WTC11 (cell line): ENCODE measurements around the gene TBKBP1. TPM values are rescaled to one million over a fixed set of nuclear protein-coding genes. Genes with fewer than 3 reads are reported as not detected.

ENCODE experiments used
- ATAC-seq: fragments of 200-7000 bp; cut with Tn5 transposase; 2 replicates; pipeline ENCODE4 v1.10.0; 2021; ENCODE audit warnings: mild to moderate bottlenecking, moderate library complexity
- CTCF ChIA-PET: fragments of 300-600 bp; sonication (Branson Sonifier 250); formaldehyde crosslinking; loops from one replicate; lab custom pipeline; 2021; ENCODE audit warnings: antibody characterized with exemption; lab: Charles Lee
- POLR2A ChIA-PET: fragments of 350-600 bp; sonication (Branson Sonifier 250); formaldehyde crosslinking; loops from one replicate; lab custom pipeline; 2021; ENCODE audit warnings: antibody characterized with exemption; lab: Charles Lee
- DNase-seq: peaks from one replicate; pipeline ENCODE4 v3.0.0; 2021; ENCODE audit warnings: low spot score
- H3K27ac Mint-ChIP-seq: 2 replicates; pipeline ENCODE4 v1.8.0; 2021; ENCODE audit warnings: mixed read lengths
- H3K27me3 Mint-ChIP-seq: 2 replicates; pipeline ENCODE4 v1.8.0; 2021; ENCODE audit warnings: low read depth, mild to moderate bottlenecking, moderate library complexity, mixed read lengths
- H3K36me3 Mint-ChIP-seq: 2 replicates; pipeline ENCODE4 v1.8.0; 2021; ENCODE audit warnings: mixed read lengths
- H3K4me1 Mint-ChIP-seq: 2 replicates; pipeline ENCODE4 v1.8.0; 2022; ENCODE audit warnings: mixed read lengths
- H3K4me3 Mint-ChIP-seq: 2 replicates; pipeline ENCODE4 v1.8.0; 2021; ENCODE audit warnings: mild to moderate bottlenecking, moderate library complexity, mixed read lengths
- H3K9me3 Mint-ChIP-seq: 2 replicates; pipeline ENCODE4 v1.8.0; 2021; ENCODE audit warnings: mixed read lengths
- ARID4B ChIP-seq: sonication (generic); formaldehyde crosslinking; IDR thresholded peaks from 2 replicates; pipeline ENCODE4 v1.8.0; 2023; ENCODE audit warnings: missing genetic modification reagents, mild to moderate bottlenecking, borderline replicate concordance
- ELF4 ChIP-seq: sonication (generic); formaldehyde crosslinking; IDR thresholded peaks from 2 replicates; pipeline ENCODE4 v1.8.1; 2022; ENCODE audit warnings: low read depth, mild to moderate bottlenecking, moderate library complexity, missing genetic modification reagents
- GRHL2 ChIP-seq: fragments of 250-450 bp; sonication (Bioruptor Pico); IDR thresholded peaks from 2 replicates; pipeline ENCODE4 v1.8.0; 2022; ENCODE audit warnings: mild to moderate bottlenecking, moderate library complexity; ENCODE audit not compliant: insufficient replicate concordance, severe bottlenecking
- KAT7 ChIP-seq: sonication (generic); formaldehyde crosslinking; IDR thresholded peaks from 2 replicates; pipeline ENCODE4 v1.8.1; 2023; ENCODE audit warnings: missing genetic modification reagents, mild to moderate bottlenecking, borderline replicate concordance
- NFYB ChIP-seq: sonication (generic); formaldehyde crosslinking; conservative IDR thresholded peaks from 2 replicates; pipeline ENCODE4 v1.8.0; 2022; ENCODE audit warnings: low read depth, missing genetic modification reagents
- PREB ChIP-seq: sonication (generic); formaldehyde crosslinking; IDR thresholded peaks from 2 replicates; pipeline ENCODE4 v1.8.1; 2022; ENCODE audit warnings: mild to moderate bottlenecking, missing genetic modification reagents, moderate library complexity, borderline replicate concordance
- TP53 ChIP-seq: sonication (generic); formaldehyde crosslinking; IDR thresholded peaks from 2 replicates; pipeline ENCODE4 v1.8.1; 2023; ENCODE audit warnings: mild to moderate bottlenecking, missing genetic modification reagents
- USF1 ChIP-seq: sonication (generic); formaldehyde crosslinking; IDR thresholded peaks from 2 replicates; pipeline ENCODE4 v1.8.0; 2022; ENCODE audit warnings: mild to moderate bottlenecking, missing genetic modification reagents
- ZBTB21 ChIP-seq: sonication (generic); formaldehyde crosslinking; IDR thresholded peaks from 2 replicates; pipeline ENCODE4 v1.8.1; 2023; ENCODE audit warnings: mild to moderate bottlenecking, missing genetic modification reagents, borderline replicate concordance
- ZMAT4 ChIP-seq: fragments of 250-450 bp; sonication (Bioruptor Pico); IDR thresholded peaks from 2 replicates; pipeline ENCODE4 v1.9.0; 2021; ENCODE audit warnings: mild to moderate bottlenecking
- ZNF121 ChIP-seq: sonication (generic); formaldehyde crosslinking; IDR thresholded peaks from 2 replicates; pipeline ENCODE4 v1.8.0; 2023; ENCODE audit warnings: missing genetic modification reagents
- ZNF317 ChIP-seq: sonication (generic); formaldehyde crosslinking; IDR thresholded peaks from 2 replicates; pipeline ENCODE4 v1.8.1; 2023; ENCODE audit warnings: low read depth, mild to moderate bottlenecking, moderate library complexity, missing genetic modification reagents, borderline replicate concordance
- ZNF423 ChIP-seq: fragments of 250-450 bp; sonication (Bioruptor Pico); IDR thresholded peaks from 2 replicates; pipeline ENCODE4 v2.1.2; 2022; ENCODE audit warnings: mild to moderate bottlenecking, moderate library complexity
- total RNA-seq: library from RNA; stranded (reverse); gene quantifications from 3 replicates; pipeline ENCODE4 v1.2.3, GENCODE V29; 2021
- TF ChIP-seq, protein P1 (sequence below): sonication (generic); formaldehyde crosslinking; IDR thresholded peaks from 2 replicates; pipeline ENCODE4 v1.8.0; 2023; ENCODE audit warnings: missing genetic modification reagents
- TF ChIP-seq, protein P2 (sequence below): sonication (generic); formaldehyde crosslinking; IDR thresholded peaks from 2 replicates; pipeline ENCODE4 v1.8.0; 2022; ENCODE audit warnings: mild to moderate bottlenecking, missing genetic modification reagents
- TF ChIP-seq, protein P3 (sequence below): sonication (generic); formaldehyde crosslinking; IDR thresholded peaks from 2 replicates; pipeline ENCODE4 v1.8.1; 2023; ENCODE audit warnings: mild to moderate bottlenecking, missing genetic modification reagents, borderline replicate concordance
- TF ChIP-seq, protein P4 (sequence below): sonication (generic); formaldehyde crosslinking; IDR thresholded peaks from 2 replicates; pipeline ENCODE4 v1.8.1; 2023; ENCODE audit warnings: mild to moderate bottlenecking, missing genetic modification reagents
- TF ChIP-seq, protein P5 (sequence below): fragments of 200-600 bp; IDR thresholded peaks from 2 replicates; pipeline ENCODE4 v1.8.0; 2022; ENCODE audit warnings: antibody characterized with exemption

TBKBP1 gene
- total RNA-seq, 1 experiment from 2014 or later: 17.4 TPM

GRCh38 chr17:47744168-47745036 is 50.4 kb downstream of the TBKBP1 start:
- Mint-ChIP-seq H3K36me3 (no peaks in the 10 kb centered on the region), H3K27ac (no peak overlapping the region), H3K9me3 (no peaks in the 10 kb centered on the region), H3K4me3 (no peak overlapping the region), H3K4me1 (no peaks in the 10 kb centered on the region), H3K27me3 (peaks cover 13% of the 10 kb centered on the region)
- DNase-seq (no peak), ATAC-seq (no peak)
- POLR2A ChIA-PET: no interaction called here
- CTCF ChIA-PET: interaction anchor here (0.6 to 6.0 kb wide), 8 partner anchors 12 to 1902 kb away, joined by 3 to 59 read pairs (median 4); partner anchors contain the start of gene TBX21
- TF ChIP-seq USF1 (CRISPR knock-in tag) (no peak), KAT7 (CRISPR knock-in tag) (no peak), ZNF423 (no peak), ZBTB21 (no peak), NFYB (CRISPR knock-in tag) (no peak), TP53 (CRISPR knock-in tag) (no peak), GRHL2 (CRISPR knock-in tag) (no peak), ELF4 (CRISPR knock-in tag) (no peak), ZNF317 (CRISPR knock-in tag) (no peak), ZMAT4 (CRISPR knock-in tag) (no peak), ZNF121 (no peak), ARID4B (CRISPR knock-in tag) (no peak), PREB (CRISPR knock-in tag) (no peak)
- TF ChIP-seq, protein P1, sequence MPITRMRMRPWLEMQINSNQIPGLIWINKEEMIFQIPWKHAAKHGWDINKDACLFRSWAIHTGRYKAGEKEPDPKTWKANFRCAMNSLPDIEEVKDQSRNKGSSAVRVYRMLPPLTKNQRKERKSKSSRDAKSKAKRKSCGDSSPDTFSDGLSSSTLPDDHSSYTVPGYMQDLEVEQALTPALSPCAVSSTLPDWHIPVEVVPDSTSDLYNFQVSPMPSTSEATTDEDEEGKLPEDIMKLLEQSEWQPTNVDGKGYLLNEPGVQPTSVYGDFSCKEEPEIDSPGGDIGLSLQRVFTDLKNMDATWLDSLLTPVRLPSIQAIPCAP (CRISPR knock-in tag): no peak
- TF ChIP-seq, protein P2, sequence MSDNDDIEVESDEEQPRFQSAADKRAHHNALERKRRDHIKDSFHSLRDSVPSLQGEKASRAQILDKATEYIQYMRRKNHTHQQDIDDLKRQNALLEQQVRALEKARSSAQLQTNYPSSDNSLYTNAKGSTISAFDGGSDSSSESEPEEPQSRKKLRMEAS: no peak
- TF ChIP-seq, protein P3, sequence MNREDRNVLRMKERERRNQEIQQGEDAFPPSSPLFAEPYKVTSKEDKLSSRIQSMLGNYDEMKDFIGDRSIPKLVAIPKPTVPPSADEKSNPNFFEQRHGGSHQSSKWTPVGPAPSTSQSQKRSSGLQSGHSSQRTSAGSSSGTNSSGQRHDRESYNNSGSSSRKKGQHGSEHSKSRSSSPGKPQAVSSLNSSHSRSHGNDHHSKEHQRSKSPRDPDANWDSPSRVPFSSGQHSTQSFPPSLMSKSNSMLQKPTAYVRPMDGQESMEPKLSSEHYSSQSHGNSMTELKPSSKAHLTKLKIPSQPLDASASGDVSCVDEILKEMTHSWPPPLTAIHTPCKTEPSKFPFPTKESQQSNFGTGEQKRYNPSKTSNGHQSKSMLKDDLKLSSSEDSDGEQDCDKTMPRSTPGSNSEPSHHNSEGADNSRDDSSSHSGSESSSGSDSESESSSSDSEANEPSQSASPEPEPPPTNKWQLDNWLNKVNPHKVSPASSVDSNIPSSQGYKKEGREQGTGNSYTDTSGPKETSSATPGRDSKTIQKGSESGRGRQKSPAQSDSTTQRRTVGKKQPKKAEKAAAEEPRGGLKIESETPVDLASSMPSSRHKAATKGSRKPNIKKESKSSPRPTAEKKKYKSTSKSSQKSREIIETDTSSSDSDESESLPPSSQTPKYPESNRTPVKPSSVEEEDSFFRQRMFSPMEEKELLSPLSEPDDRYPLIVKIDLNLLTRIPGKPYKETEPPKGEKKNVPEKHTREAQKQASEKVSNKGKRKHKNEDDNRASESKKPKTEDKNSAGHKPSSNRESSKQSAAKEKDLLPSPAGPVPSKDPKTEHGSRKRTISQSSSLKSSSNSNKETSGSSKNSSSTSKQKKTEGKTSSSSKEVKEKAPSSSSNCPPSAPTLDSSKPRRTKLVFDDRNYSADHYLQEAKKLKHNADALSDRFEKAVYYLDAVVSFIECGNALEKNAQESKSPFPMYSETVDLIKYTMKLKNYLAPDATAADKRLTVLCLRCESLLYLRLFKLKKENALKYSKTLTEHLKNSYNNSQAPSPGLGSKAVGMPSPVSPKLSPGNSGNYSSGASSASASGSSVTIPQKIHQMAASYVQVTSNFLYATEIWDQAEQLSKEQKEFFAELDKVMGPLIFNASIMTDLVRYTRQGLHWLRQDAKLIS (CRISPR knock-in tag): no peak
- TF ChIP-seq, protein P4, sequence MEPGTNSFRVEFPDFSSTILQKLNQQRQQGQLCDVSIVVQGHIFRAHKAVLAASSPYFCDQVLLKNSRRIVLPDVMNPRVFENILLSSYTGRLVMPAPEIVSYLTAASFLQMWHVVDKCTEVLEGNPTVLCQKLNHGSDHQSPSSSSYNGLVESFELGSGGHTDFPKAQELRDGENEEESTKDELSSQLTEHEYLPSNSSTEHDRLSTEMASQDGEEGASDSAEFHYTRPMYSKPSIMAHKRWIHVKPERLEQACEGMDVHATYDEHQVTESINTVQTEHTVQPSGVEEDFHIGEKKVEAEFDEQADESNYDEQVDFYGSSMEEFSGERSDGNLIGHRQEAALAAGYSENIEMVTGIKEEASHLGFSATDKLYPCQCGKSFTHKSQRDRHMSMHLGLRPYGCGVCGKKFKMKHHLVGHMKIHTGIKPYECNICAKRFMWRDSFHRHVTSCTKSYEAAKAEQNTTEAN (CRISPR knock-in tag): no peak
- TF ChIP-seq, protein P5, sequence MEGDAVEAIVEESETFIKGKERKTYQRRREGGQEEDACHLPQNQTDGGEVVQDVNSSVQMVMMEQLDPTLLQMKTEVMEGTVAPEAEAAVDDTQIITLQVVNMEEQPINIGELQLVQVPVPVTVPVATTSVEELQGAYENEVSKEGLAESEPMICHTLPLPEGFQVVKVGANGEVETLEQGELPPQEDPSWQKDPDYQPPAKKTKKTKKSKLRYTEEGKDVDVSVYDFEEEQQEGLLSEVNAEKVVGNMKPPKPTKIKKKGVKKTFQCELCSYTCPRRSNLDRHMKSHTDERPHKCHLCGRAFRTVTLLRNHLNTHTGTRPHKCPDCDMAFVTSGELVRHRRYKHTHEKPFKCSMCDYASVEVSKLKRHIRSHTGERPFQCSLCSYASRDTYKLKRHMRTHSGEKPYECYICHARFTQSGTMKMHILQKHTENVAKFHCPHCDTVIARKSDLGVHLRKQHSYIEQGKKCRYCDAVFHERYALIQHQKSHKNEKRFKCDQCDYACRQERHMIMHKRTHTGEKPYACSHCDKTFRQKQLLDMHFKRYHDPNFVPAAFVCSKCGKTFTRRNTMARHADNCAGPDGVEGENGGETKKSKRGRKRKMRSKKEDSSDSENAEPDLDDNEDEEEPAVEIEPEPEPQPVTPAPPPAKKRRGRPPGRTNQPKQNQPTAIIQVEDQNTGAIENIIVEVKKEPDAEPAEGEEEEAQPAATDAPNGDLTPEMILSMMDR: no peak
